Activated T-cell treated with anti-CD3 and anti-CD28 coated beads for 4 hours (primary cell): ENCODE results near the gene EFNA4.

Experiments used
- DNase-seq: peaks from one replicate; pipeline ENCODE4 v3.0.0-alpha.2; 2020

The EFNA4 gene

DNA sequence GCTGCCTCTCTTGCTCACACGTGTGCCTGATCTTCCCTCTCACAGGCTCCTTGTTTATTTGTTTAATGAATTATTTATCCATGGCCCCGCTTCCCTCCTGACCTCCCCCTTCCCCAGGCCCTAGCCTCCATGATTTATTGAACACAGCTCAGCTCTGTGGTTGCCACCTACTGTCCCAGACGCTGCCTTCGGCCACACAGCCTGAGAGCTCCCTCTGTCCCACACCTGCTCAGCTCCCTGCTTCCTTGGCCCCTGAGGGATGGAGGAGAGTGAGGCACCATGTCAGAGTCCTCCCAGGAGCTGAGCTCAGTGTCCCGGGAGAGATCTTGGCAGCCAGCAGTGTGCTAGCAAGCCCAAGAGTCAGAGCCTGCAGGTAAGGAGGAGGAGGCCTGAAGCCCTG is 12.0 kb downstream of the EFNA4 start:
- DNase-seq, result no peak

DNA sequence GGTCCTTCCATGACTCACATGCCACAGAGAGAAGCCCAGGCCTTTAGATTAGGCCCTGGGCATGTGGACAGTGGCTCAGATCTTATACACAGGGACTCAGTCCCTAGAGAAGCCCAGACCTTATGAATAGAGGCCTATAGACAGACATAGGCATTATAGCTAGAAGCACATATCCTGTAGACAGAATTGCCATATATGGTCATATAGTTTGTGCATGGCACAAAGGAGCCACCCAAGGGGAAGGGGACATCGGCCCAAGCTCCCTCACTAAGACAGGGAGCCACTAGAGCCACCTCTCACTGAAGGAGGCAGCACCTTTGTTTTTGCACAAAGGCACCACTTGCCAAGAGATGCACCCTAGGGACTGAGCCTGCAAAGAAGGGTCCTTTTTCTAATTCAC is 12.8 kb downstream of the EFNA4 start:
- no peak for DNase-seq

DNA sequence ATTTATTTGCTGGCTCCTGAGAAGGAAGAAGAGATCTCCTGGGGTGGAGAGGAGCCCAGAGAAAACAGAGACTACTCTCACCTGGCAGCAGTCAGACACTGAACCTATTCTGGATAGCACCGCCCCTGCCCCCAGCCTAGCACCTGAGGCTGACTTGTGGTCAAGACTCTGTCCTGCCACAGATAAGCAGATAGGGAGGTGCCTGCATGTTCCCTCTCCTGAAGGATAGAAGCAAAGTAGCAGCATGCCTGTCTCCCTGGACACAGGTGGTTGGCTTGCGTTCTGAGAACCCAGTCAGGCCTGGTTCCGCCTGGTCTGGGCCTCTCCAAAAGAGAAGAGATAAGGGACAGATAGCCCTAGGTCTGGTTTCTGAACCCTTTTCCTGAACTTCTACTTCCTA is 13.8 kb downstream of the EFNA4 start:
- DNase-seq, result no peak

- no peak for DNase-seq
These were observed 14.4 kb downstream of the EFNA4 start for GRCh38 chr1:155077758-155078445.

- DNase-seq, result peak; percentile 57
These were observed 15.1 kb downstream of the EFNA4 start, which contains the start of gene EFNA3 for GRCh38 chr1:155078469-155079209. Gene EFNA3, plus strand, starts transcription at chr1:155078837. Its CDS starts 105 bp downstream, at chr1:155078942.

DNA sequence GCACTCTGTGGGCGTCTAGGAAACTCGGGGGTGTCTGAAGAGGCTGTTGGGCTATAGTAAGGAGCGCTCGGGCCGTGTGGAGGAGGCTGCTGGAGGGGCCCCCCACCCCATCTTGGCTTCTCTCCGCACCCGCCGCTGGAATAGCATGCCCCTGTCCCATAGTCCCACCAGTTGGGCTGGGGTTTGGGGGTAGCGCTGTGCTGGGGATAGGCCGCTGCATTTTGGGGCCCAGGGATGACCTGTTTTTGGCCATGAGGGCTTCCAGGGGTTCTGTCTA is 15.6 kb downstream of the EFNA4 start:
- DNase-seq, result no peak

DNA sequence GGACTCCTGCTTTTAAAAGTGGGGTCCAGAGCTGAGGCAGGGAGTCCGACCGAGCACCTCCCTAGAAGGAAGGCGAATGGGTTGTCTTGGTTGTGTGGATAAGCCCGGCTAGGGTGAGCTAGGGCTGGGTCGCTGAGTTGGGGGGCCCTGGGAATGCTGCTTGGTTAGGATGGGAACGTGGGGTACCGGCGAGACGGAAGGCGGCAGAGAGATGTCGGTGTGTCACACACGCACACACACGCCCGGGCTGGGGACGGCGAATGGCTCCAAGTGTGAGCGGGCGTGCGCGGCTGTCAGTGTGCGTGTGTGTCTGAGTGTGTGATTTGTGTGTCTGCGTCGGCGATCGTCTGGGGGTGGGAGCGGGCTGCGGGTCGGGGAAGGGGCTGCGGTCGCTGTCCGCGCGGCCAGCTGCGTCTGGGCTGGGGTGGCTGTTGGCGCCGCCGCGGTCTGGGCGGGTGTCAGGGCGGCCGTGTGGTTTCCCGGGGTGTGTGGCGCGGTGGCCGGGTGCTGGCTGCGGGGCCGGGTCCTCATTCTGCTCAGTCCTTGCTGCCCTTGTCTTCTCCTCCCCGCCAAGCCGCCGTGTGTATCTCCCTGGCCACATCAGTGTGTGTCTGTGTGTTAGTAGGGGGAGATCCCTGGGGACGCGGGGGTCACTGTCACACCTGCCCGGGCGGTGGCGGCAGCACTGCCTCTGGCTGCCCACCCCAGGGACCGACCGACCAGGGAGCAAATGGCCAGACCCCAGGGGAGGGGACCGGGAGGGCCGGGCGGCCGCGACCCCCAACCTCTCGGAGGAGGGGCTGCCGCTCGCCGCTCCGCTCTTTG is 16.2 kb downstream of the EFNA4 start:
- DNase-seq, result no peak

GRCh38 chr1:155080312-155081228 is 17.0 kb downstream of the EFNA4 start:
- DNase-seq, result no peak

DNA sequence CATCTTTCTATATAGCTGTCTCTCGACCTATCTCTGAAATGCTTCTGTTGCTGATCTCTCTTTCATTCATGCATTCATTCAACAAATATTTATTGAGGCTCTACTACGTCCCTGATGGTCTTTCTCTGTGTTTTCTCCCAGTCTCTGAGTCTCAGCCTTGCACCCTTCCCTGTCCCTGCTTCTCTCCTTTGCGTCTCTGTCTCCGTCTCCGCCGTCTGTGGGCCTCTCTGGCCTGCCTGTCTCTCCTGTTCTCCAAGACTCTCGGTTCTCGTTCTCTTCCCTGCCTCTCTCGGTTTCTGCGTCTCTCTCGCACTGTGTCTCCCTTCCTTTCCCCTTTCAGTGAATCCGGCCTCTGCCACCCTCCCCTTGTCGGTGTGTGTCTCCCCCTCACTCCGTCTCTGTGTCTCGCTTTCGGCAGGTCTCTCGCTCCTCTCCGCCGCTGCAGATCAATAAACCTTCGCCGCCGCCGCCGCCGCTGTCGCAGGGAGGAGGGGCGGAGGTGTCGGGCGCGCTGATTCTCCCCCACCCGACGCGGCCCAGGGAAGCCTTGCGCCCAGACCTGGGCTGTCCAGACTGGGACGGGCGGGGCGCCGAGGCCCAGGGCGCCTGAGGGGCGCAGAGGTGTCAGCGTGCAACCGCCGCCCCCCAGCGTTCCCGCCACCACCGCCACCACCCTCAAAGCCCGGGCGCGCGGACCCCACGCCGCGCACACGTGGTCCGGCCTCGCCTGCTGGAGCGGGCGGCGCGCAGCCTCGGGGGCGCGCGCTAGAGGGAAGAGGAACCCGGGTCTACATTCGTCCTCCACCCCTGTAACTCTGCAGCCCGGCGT is 18.1 kb downstream of the EFNA4 start:
- no peak for DNase-seq

DNA sequence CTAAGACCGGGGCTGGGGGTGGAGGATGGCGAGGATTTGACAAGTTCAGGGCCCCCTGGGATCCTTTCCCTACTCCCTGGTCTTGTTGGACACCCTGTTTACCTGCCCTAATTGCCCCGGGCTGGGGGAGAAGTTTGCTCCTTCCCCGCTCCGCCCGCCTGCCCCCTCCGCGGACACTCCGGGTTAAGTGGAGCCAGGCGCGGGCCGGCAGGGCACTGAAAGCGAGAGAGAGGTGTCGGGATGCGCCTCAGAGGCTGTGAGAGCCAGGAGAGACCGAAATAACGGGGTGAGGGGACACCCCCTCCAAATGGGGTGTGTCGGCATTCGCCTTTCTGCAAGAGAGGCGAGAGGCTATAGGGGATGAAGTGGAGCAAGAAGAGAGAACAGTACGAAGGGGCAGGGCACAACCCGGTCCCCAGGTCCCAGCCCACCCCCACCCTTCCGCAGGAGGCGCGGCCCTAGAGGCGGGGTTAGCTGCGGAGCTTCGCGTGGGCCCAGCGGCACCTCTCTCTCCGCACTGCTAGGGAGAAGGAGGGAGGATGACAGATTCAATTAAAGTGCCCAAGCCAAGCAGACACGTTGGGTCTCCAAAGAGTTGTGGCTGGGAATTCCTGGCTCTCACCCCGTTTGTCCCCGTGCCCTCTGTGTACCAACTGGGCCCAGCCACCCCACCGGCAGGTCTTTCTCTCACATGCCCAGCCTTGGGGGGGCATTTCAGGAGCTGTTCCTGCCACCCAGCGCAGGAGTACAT is 18.9 kb downstream of the EFNA4 start:
- no peak for DNase-seq

GRCh38 chr1:155083052-155083541 is 19.6 kb downstream of the EFNA4 start:
- no peak for DNase-seq

- no peak for DNase-seq
These were observed 20.6 kb downstream of the EFNA4 start for GRCh38 chr1:155083865-155084721.

- DNase-seq, result peak; percentile 86
These were observed 21.4 kb downstream of the EFNA4 start for GRCh38 chr1:155084722-155085503.

DNA sequence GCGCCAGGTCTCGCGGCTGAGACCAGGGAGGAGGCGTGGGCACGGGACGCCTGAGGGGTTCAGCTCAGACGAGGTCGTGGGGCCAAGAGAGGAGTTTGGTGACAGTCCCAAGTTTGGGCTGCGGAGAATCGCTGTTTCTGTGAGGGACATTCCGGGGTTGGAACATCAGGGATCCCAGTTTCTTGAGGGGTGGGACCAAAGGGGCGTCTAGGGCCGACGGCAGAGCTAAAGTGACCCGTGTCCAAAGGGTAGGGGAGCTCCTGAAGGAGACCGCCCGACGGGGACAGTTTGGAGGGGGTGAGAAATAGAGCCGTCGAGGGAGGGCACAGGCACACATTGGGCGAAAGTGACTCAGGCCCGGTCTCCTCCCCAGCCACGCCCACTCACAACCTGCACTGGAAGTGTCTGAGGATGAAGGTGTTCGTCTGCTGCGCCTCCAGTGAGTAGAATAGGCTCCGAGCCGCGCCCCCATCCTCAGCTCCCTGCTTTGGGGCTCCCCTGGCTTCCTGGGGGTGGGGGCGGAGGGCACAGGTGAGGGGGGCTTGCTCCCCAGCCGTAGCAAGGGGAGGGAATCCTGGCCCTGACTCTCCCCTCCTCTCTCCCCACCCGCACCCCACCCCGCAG is 22.1 kb downstream of the EFNA4 start:
- DNase-seq, result peak; percentile 77

DNA sequence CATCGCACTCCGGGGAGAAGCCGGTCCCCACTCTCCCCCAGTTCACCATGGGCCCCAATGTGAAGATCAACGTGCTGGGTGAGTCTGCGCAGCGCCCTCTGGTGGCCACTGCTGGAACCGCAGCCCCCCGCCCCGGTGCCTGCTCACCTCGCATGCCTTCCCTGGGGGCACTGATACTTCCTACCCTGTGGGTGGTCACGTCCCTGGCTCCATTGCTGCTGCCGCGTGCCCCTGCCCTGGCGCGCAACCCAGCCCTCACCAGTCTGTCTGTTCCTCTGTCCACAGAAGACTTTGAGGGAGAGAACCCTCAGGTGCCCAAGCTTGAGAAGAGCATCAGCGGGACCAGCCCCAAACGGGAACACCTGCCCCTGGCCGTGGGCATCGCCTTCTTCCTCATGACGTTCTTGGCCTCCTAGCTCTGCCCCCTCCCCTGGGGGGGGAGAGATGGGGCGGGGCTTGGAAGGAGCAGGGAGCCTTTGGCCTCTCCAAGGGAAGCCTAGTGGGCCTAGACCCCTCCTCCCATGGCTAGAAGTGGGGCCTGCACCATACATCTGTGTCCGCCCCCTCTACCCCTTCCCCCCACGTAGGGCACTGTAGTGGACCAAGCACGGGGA is 22.7 kb downstream of the EFNA4 start:
- DNase-seq, result peak; percentile 64

DNA sequence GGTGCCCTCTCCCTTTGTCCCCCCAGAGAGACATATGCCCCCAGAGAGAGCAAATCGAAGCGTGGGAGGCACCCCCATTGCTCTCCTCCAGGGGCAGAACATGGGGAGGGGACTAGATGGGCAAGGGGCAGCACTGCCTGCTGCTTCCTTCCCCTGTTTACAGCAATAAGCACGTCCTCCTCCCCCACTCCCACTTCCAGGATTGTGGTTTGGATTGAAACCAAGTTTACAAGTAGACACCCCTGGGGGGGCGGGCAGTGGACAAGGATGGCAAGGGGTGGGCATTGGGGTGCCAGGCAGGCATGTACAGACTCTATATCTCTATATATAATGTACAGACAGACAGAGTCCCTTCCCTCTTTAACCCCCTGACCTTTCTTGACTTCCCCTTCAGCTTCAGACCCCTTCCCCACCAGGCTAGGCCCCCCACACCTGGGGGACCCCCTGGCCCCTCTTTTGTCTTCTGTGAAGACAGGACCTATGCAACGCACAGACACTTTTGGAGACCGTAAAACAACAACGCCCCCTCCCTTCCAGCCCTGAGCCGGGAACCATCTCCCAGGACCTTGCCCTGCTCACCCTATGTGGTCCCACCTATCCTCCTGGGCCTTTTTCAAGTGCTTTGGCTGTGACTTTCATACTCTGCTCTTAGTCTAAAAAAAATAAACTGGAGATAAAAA is 23.5 kb downstream of the EFNA4 start:
- DNase-seq, result no peak
